HG03565 (cell line): ENCODE data around the gene PELI1.

ENCODE experiments used
- ATAC-seq: cut with Tn5 transposase; IDR thresholded peaks from one replicate; pipeline ENCODE4 v1.9.1; 2021; ENCODE audit warnings: mild to moderate bottlenecking, moderate library complexity; ENCODE audit not compliant: unreplicated experiment

The PELI1 gene

DNA sequence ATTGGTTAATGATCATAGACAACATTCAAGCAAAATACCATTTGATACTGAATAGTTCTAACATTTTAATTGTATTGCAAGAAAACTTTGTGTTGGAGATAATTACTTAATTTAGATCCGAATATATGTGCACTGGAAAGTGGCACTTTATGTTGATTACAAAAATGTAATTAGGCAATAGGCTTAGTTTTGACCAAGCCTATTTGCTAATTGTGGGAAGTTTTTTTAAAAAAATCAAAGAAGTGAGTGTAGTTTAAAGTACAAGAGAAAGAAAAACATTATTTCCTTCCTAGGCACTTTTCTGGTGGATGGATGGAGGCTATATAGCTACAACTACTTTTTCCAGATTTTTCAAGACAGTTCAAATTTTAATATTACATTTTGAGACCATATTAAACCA, 18.3 kb upstream of the PELI1 start:
- no peak for ATAC-seq

DNA sequence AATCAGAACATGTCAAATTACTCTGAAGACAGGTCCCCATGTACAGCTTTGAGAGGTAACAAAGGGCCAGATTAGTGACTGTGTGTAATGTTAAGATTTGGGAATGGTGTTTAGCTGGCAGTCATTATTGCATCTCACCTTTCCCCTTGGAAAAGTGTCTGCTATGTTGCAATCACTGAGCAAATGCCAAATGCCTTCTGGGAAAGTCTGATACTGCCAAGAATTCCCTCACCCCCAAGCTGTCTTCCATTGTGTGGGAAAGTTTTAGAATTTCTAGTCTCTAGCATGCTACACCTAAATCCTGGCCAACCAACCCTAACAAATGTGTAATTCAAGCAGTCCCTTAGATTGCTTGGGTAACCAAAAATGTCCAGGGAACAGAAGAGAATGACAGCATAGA, 13.6 kb upstream of the PELI1 start:
- no peak for ATAC-seq

DNA sequence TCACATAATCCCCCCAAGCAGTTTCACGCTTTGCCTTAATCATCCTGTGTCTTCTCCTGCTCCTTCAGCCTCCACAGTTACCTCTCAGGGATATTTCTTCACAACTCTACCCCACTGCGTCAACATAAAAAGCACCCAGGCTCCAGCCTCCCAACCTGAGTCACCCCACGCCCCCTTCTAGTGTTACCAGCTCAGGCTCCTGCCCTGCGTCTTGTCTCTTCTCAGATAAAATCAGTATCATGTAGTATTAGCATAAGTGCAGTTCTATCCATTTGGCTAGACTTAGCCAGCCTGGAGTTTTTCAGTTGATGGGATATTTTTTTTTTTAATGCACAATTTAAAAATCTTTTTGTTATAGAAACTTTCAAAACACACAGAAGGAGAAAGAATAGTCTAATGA, 9.6 kb upstream of the PELI1 start:
- ATAC-seq, result no peak

DNA sequence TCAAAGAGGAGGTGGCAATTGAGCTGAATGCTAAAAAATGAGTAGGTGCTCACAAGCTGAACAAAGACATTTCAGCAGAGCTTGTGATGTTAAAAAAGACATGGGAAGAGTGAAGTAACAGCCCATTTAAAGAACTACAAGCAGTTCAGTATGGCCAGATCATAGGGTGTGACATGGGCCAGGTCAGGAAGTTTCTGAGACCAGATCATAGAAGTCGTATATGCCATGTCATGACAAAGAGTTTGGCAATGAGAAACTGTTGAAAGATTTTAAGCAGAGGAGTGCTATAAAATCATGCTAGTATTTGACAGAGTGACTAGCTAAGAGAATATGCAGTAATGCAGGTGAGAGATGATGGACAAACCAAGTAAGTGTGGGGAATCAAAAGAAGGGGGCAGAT, 7.3 kb upstream of the PELI1 start:
- no peak for ATAC-seq

DNA sequence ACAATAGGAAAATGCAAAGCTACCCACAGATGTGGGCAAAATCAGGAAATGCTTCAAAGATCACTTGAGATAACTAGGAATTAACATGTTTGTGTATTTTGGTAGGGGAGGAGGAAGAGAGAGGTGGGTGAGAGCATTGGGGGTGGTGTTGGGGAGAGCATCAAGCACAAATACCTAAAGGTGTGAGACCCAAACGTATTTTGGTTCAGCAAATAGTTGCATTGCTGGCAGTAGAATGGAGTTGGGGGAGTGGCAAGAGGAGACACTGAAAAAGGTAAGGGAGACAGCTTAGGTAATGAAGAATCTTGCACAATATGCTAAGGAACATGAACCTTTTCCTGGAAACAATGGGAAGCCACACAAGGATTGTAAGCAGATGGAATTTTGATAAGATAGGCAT, 1.5 kb upstream of the PELI1 start:
- no peak for ATAC-seq

- no peak for ATAC-seq
Measured at GRCh38 chr2:64145119-64145518, 899 bp upstream of the PELI1 start.

GRCh38 chr2:64143169-64144056, 807 bp downstream of the PELI1 start:
- ATAC-seq, result peak; percentile 3

GRCh38 chr2:64142741-64143168, 1.5 kb downstream of the PELI1 start:
- no peak for ATAC-seq

DNA sequence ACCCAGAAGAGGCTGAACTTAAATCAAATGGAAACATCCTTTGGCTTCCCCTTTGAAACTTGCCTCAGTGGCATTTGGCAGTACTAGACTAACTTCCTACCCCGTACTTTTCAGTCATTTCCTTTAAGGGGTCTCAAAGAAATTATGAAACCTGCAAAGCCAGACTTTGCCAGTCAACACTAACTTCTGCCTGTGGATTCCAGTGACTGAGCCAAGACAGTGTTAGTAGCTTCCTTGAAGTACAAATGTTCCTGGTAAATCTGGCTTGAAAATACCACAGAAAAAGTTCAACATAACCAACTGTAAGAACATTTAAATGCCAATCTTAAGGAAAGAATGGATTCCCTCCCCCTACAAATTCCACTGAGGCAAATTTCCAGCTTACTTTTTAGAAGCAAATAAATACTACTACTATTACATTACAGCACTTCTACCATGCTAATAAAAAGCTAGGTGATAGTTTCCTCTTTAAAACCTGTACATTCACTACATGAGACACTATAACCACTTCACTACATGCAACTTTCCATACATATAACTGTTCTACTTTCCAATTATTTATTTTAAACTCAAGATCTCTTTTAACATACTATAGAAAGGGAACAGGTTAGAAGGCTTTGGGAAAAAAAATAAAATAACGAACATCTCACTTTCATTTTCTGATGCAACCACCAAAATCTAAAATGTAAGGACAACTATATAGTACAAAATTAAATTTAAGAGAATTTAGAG, 2.4 kb downstream of the PELI1 start:
- no peak for ATAC-seq

DNA sequence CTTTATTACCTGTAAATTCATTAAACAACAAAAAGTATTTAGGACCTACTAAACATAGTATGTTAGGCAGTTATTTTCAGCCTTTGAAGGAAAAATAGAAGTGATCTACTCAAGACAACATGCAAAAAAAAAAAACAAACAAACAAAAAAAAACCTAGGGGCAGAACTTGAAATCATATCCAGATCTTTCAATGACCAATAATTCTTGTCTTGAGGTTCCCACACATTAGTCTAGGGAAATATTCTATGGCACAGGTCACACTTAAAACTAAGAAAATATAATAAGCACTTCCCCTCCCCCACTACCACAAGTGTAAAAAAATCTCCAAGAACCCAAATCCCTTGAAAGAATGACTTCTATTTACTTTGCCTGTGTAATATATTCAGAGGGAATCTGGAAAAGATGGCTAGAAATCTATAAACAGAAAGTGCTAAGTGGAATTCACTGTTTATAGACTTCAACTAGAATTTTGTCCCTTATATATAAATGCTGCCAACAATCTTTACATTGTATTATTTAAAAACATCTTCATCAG, 3.5 kb downstream of the PELI1 start:
- ATAC-seq, result no peak

GRCh38 chr2:64139956-64140355, 4.3 kb downstream of the PELI1 start:
- ATAC-seq, result no peak

GRCh38 chr2:64137996-64138395, 6.2 kb downstream of the PELI1 start:
- ATAC-seq, result no peak

DNA sequence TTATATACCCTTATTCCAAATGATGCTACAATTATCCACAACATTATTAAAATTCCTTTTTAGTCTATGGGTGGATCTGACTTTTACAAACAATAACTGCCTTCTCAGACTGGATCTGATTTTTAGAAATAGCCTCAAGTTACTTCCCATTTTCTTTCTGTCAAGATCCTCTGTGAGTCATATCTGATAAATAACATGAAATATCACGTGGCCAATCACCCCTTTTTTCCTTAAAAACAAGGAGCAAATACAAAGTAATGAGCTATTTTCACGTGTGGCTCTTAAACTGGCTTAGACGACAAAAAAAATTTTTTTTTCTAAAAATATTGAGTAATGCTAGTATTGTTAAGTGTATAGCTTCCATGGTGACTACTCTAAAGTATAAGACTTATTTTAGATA, 6.7 kb downstream of the PELI1 start:
- no peak for ATAC-seq

DNA sequence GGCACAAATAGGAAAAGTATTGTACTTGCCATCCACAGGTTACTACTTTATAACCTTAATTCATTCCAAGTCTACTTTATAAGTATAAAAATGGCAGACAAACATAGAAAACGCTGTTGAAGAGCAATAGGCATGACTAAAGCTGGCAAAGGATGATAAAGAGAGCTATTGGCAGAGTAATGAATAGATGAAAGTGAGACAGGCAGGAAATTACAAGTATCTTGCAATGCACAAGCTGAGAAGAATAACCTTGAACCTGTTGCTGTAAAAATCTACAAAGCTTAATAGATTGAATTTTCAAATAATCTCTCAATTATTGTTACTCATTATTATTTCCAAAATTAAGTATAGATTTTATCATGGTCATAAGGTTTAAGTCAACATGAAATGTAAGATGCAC, 8.8 kb downstream of the PELI1 start:
- no peak for ATAC-seq

- ATAC-seq, result no peak
Measured at GRCh38 chr2:64134813-64135212, 9.4 kb downstream of the PELI1 start.

GRCh38 chr2:64133828-64134227, 10.4 kb downstream of the PELI1 start:
- no peak for ATAC-seq

DNA sequence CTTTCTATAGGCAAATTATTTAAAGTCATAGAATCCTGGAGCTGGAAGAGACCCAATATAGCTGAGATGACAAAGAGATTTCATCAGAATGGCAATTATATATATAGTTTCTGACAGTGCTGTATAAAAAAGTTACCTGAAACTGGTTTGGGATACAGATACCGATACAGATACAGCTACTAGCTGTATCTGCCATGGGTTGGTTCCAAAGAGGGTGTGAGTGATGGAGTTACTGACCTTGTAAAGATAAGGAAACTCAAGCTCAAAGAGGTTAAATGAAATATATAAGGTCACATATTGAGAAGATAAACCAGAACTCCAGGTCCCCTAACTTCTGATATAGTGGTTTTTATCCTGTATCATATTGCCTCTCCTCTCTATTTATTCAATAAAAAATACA, 10.9 kb downstream of the PELI1 start:
- ATAC-seq, result no peak

- no peak for ATAC-seq
Measured at GRCh38 chr2:64130333-64130732, 13.9 kb downstream of the PELI1 start.

GRCh38 chr2:64128943-64129391, 15.3 kb downstream of the PELI1 start:
- ATAC-seq, result no peak

DNA sequence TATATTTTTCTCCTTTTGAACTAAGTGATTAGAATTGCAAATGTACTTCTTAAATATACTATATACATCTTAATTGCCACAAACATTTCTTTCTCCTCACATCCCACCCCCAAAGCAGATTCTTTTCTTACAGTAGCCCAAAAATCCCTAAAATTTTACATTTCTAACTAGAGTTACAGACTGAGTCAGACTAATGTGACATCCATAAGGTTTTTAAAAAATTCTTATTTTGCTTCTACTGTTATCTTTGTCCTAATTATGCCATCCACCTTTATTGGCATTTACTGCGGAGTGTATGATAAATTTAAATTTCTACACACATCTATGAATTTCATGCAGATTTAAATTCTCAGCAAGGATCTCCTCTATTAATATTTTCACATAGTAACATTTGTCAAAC, 15.8 kb downstream of the PELI1 start:
- ATAC-seq, result no peak

DNA sequence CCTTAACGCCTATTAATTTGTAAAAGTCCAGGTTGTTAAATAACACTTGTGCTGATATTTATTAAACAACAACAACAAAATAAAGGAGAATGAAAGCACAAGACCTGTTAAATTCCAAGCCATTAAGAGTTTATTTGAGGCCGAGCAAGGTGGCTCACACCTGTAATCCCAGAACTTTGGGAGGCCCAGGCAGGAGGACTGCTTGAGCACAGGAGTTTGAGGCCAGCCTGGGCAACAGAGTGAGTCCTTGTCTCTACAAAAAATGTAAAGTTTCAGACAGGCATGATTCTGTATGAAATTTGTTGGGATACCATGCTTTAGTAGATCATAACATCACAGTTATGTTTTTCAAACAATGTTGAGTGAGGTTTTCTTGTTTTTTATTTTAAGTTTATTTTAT, 17.1 kb downstream of the PELI1 start:
- ATAC-seq, result no peak

- no peak for ATAC-seq
Measured at GRCh38 chr2:64126601-64127000, 17.6 kb downstream of the PELI1 start.
